Testis (tissue), 5 donors: ENCODE results near the gene DAZ1. TPM values are rescaled to one million over a fixed set of nuclear protein-coding genes. Genes with fewer than 3 reads are reported as not detected.
"Not testable (repeated sequence)": the region's sequence is repeated elsewhere in the genome, so short reads cannot be mapped to it uniquely, and the experiment has no call there.

Experiments
- DNase-seq: peaks from one replicate; pipeline ENCODE4 v3.0.0-alpha.2; 2019
- H3K27ac ChIP-seq, 2 donors: fragments of 200-600 bp; sonication (generic); one replicate each; pipeline ENCODE4 v1.5.1; 2019
- H3K27me3 ChIP-seq: fragments of 200-600 bp; sonication (generic); one replicate; pipeline ENCODE4 v1.5.1; 2019
- H3K36me3 ChIP-seq: fragments of 200-600 bp; sonication (generic); one replicate; pipeline ENCODE4 v1.5.1; 2017; ENCODE audit warnings: low read depth; ENCODE audit errors: missing control alignments
- H3K4me1 ChIP-seq: fragments of 200-600 bp; sonication (generic); one replicate; pipeline ENCODE4 v1.5.1; 2019
- H3K4me3 ChIP-seq, 2 donors: fragments of 200-600 bp; sonication (generic); one replicate each; pipeline ENCODE4 v1.5.1; 2017 to 2019
- H3K9me3 ChIP-seq: fragments of 200-600 bp; sonication (generic); one replicate; pipeline ENCODE4 v1.5.1; 2017
- WGBS, 2 donors: methylation state at CpG; one replicate each; pipeline ENCODE4 v1.1.5; 2018; 5-methylcytosine and 5-hydroxymethylcytosine counted together
- intact Hi-C: fragments of 100-400 bp; cut with DNase I; formaldehyde crosslinking; loops from one replicate; pipeline ENCODE4 v1.15.1; 2023; ENCODE audit warnings: low total_unique reads
- long read RNA-seq, 2 donors: transcript quantifications; one replicate each; lab custom pipeline, GENCODE V29; 2026
- polyA plus RNA-seq: library from polyadenylated mRNA; stranded (reverse); fragments of 350-450 nt; fragmentation: Illumina TruSeq; extraction: RNeasy Lipid Tissue Mini Kit (QIAGEN cat#74804); gene quantifications from one replicate; pipeline ENCODE4 v1.2.3, GENCODE V29; 2014; ENCODE audit warnings: low read depth, low replicate concordance; ENCODE audit not compliant: insufficient read depth
- total RNA-seq, 2 donors: library from RNA; depleted of rRNA; stranded (reverse); fragments of >200 nt; gene quantifications; one replicate each; pipeline ENCODE4 v1.2.3, GENCODE V29; 2016

DAZ1 gene
- 1 to 10 TPM in 1 of 2 donors, under 1 TPM in 1; 0.63 to 5.3 TPM for total RNA-seq
- polyA plus RNA-seq: 8.9 TPM
- long read RNA-seq, donor 1: 0 reads
- long read RNA-seq, donor 2: 0 reads

GRCh38 chrY:23198908-23199307 lies at the start of gene DAZ1:
DAZ1 (minus strand) TSS chrY:23199008; CDS start chrY:23198800, 208 bp downstream.
- H3K9me3 ChIP-seq, H3K27me3 ChIP-seq, H3K4me3 ChIP-seq, H3K4me1 ChIP-seq, H3K36me3 ChIP-seq, DNase-seq, H3K27ac ChIP-seq, intact Hi-C loops: not testable (repeated sequence)
- no CpG with 5 or more reads among the region's 23 CpGs for WGBS, 2 donors

- intact Hi-C loops, H3K4me1 ChIP-seq, H3K36me3 ChIP-seq, DNase-seq, H3K9me3 ChIP-seq, H3K4me3 ChIP-seq, H3K27me3 ChIP-seq, H3K27ac ChIP-seq: not testable (repeated sequence)
- no CpG with 5 or more reads among the region's 23 CpGs for WGBS, 2 donors
Measured at GRCh38 chrY:23219233-23219632, 20.4 kb upstream of the DAZ1 start, which contains the start of gene DAZ2. DAZ2 (plus strand) TSS chrY:23219533; CDS start chrY:23219741, 208 bp downstream.

GRCh38 chrY:23210681-23211080 lies 11.9 kb upstream of the DAZ1 start:
- H3K9me3 ChIP-seq, H3K36me3 ChIP-seq, DNase-seq, H3K27ac ChIP-seq, H3K27me3 ChIP-seq, H3K4me1 ChIP-seq, intact Hi-C loops, H3K4me3 ChIP-seq: not testable (repeated sequence)
- WGBS, 2 donors: no CpG with 5 or more reads among the region's 4 CpGs

GRCh38 chrY:23209802-23210495 lies 11.1 kb upstream of the DAZ1 start:
- H3K36me3 ChIP-seq, H3K27me3 ChIP-seq, H3K4me1 ChIP-seq, intact Hi-C loops, H3K4me3 ChIP-seq, H3K27ac ChIP-seq, DNase-seq, H3K9me3 ChIP-seq: not testable (repeated sequence)
- WGBS, 2 donors: 43% methylated on average over 1 of the region's 4 CpGs; no CpG with 5 or more reads in 1 of the 2 donors

GRCh38 chrY:23207455-23207854 lies 8.6 kb upstream of the DAZ1 start:
- intact Hi-C loops: not testable (repeated sequence)

More at GRCh38 chrY:23207455-23207854, 8.6 kb upstream of the DAZ1 start:
- H3K27me3 ChIP-seq, H3K4me3 ChIP-seq, H3K27ac ChIP-seq, DNase-seq, H3K4me1 ChIP-seq, H3K9me3 ChIP-seq, H3K36me3 ChIP-seq: not testable (repeated sequence)
- WGBS, 2 donors: no CpG with 5 or more reads among the region's 4 CpGs

Other genes starting within 250 kb of the DAZ1 start
- under 1 TPM in 1 of 2 donors, not detected in 1; 0.87 TPM for gene BPY2, start 214.7 kb downstream of the DAZ1 start, total RNA-seq
- gene BPY2, start 214.7 kb downstream of the DAZ1 start, polyA plus RNA-seq: 2.7 TPM
- 1 to 10 TPM; 5.1 to 6.9 TPM for gene DAZ2, start 20.5 kb upstream of the DAZ1 start, total RNA-seq
- gene DAZ2, start 20.5 kb upstream of the DAZ1 start, polyA plus RNA-seq: 6.9 TPM